GM23338 (cell line): ENCODE data around the gene SLC7A6. TPM values are rescaled to one million over a fixed set of nuclear protein-coding genes. Genes with fewer than 3 reads are reported as not detected.

ENCODE experiments used
- ATAC-seq: fragments of 200-7000 bp; cut with Tn5 transposase; 3 replicates; pipeline ENCODE4 v1.9.1; 2020
- DNase-seq: peaks from one replicate; pipeline ENCODE4 v3.0.0-alpha.2; 2015; ENCODE audit warnings: low spot score
- H2AFZ ChIP-seq: fragments of 200-600 bp; sonication (generic); 2 replicates; pipeline ENCODE4 v1.8.0; 2016; ENCODE audit warnings: antibody characterized with exemption, mild to moderate bottlenecking, moderate library complexity
- H3F3A ChIP-seq: fragments of 200-600 bp; sonication (generic); replicated peaks from 2 replicates; pipeline ENCODE4 v1.8.0; 2017; ENCODE audit warnings: antibody characterized with exemption, mixed run types, low read depth
- H3K27ac ChIP-seq: fragments of 200-600 bp; sonication (generic); 2 replicates; pipeline ENCODE4 v1.6.1; 2016; ENCODE audit warnings: low read depth
- H3K27me3 ChIP-seq: fragments of 200-600 bp; sonication (generic); 2 replicates; pipeline ENCODE4 v1.8.0; 2016; ENCODE audit warnings: mild to moderate bottlenecking, mixed run types, moderate library complexity; ENCODE audit not compliant: insufficient read depth
- H3K36me3 ChIP-seq: fragments of 200-600 bp; sonication (generic); 2 replicates; pipeline ENCODE4 v1.8.0; 2016; ENCODE audit warnings: mild to moderate bottlenecking; ENCODE audit not compliant: insufficient read depth
- H3K4me1 ChIP-seq: fragments of 200-600 bp; sonication (generic); 2 replicates; pipeline ENCODE4 v1.8.0; 2016; ENCODE audit warnings: mild to moderate bottlenecking, moderate library complexity; ENCODE audit not compliant: insufficient read depth
- H3K4me2 ChIP-seq: fragments of 200-600 bp; sonication (generic); 2 replicates; pipeline ENCODE4 v1.7.1; 2017; ENCODE audit warnings: mixed run types
- H3K4me3 ChIP-seq: fragments of 200-600 bp; sonication (generic); 2 replicates; pipeline ENCODE4 v1.6.1; 2016; ENCODE audit warnings: mixed run types
- H3K79me2 ChIP-seq: fragments of 200-600 bp; sonication (generic); replicated peaks from 2 replicates; pipeline ENCODE4 v1.8.0; 2017; ENCODE audit warnings: mild to moderate bottlenecking; ENCODE audit not compliant: insufficient read depth
- H3K9me2 ChIP-seq: fragments of 200-600 bp; sonication (generic); 2 replicates; pipeline ENCODE4 v1.8.0; 2017; ENCODE audit not compliant: insufficient read depth
- H4K20me1 ChIP-seq: fragments of 200-600 bp; sonication (generic); replicated peaks from 2 replicates; pipeline ENCODE4 v1.8.0; 2017; ENCODE audit warnings: mild to moderate bottlenecking; ENCODE audit not compliant: insufficient read depth
- H3K27ac Mint-ChIP-seq: 2 replicates; pipeline ENCODE4 v1.8.0; 2020; ENCODE audit warnings: inconsistent platforms, mild to moderate bottlenecking, moderate library complexity, mixed read lengths
- H3K27me3 Mint-ChIP-seq: 3 replicates; pipeline ENCODE4 v1.8.0; 2022; ENCODE audit warnings: low read depth, mild to moderate bottlenecking, moderate library complexity, mixed read lengths, inconsistent platforms; ENCODE audit not compliant: insufficient read depth, poor library complexity
- H3K36me3 Mint-ChIP-seq: 3 replicates; pipeline ENCODE4 v1.8.0; 2021; ENCODE audit warnings: low read depth, mild to moderate bottlenecking, inconsistent platforms, moderate library complexity, mixed read lengths
- H3K4me1 Mint-ChIP-seq: 3 replicates; pipeline ENCODE4 v1.8.0; 2020; ENCODE audit warnings: mild to moderate bottlenecking, inconsistent platforms, mixed read lengths
- H3K4me3 Mint-ChIP-seq: 3 replicates; pipeline ENCODE4 v1.8.0; 2021; ENCODE audit warnings: moderate library complexity, mild to moderate bottlenecking, inconsistent platforms, mixed read lengths
- H3K9me3 Mint-ChIP-seq: 3 replicates; pipeline ENCODE4 v1.8.0; 2020; ENCODE audit warnings: moderate library complexity, mild to moderate bottlenecking, inconsistent platforms, mixed read lengths
- CREB1 ChIP-seq: fragments of 250-450 bp; sonication (Bioruptor Pico); IDR thresholded peaks from 2 replicates; pipeline ENCODE4 v1.5.0; 2020; ENCODE audit warnings: low read depth, mild to moderate bottlenecking, moderate library complexity
- EZH2 ChIP-seq: fragments of 200-600 bp; sonication (generic); IDR thresholded peaks from one replicate; pipeline ENCODE4 v1.8.0; 2017; ENCODE audit warnings: antibody characterized with exemption, mild to moderate bottlenecking, low read depth; ENCODE audit not compliant: unreplicated experiment
- EZH2phosphoT487 ChIP-seq: fragments of 200-600 bp; sonication (generic); IDR thresholded peaks from one replicate; pipeline ENCODE4 v1.8.1; 2018; ENCODE audit warnings: antibody characterized with exemption; ENCODE audit not compliant: unreplicated experiment
- JUNB ChIP-seq: IDR thresholded peaks from one replicate; pipeline ENCODE4 v1.6.1; 2016; ENCODE audit warnings: antibody characterized with exemption; ENCODE audit not compliant: unreplicated experiment
- NANOG ChIP-seq: IDR thresholded peaks from 2 replicates; pipeline ENCODE4 v1.6.1; 2016; ENCODE audit warnings: antibody characterized with exemption, borderline replicate concordance
- POLR2AphosphoS5 ChIP-seq: IDR thresholded peaks from 2 replicates; pipeline ENCODE4 v1.6.1; 2016; ENCODE audit warnings: antibody characterized with exemption, low read depth
- STAT1 ChIP-seq: IDR thresholded peaks from one replicate; pipeline ENCODE4 v1.6.1; 2016; ENCODE audit warnings: antibody characterized with exemption; ENCODE audit not compliant: unreplicated experiment
- ZNF114 ChIP-seq: fragments of 250-450 bp; sonication (Bioruptor Pico); IDR thresholded peaks from 2 replicates; pipeline ENCODE4 v1.5.0; 2020; ENCODE audit warnings: mild to moderate bottlenecking, moderate library complexity
- ZNF331 ChIP-seq: fragments of 250-450 bp; sonication (Bioruptor Pico); IDR thresholded peaks from 2 replicates; pipeline ENCODE4 v1.5.0; 2020; ENCODE audit warnings: low read depth, mild to moderate bottlenecking, moderate library complexity
- ZNF462 ChIP-seq: fragments of 250-450 bp; sonication (Bioruptor Pico); IDR thresholded peaks from 2 replicates; pipeline ENCODE4 v1.5.0; 2020; ENCODE audit warnings: mild to moderate bottlenecking, moderate library complexity
- polyA plus RNA-seq: library from polyadenylated mRNA; unstranded; fragments of >200 nt; fragmentation: Nextera tagmentation; extraction: Ambion mirVana; gene quantifications from 2 replicates; pipeline ENCODE4 v1.2.1, GENCODE V29; 2016
- total RNA-seq: library from RNA; depleted of rRNA; stranded (reverse); fragments of >200 nt; shearing (Covaris generic); gene quantifications from 2 replicates; pipeline ENCODE4 v1.2.3, GENCODE V29; 2014
- TF ChIP-seq, protein P1 (sequence below): IDR thresholded peaks from one replicate; pipeline ENCODE4 v1.6.1; 2018; ENCODE audit warnings: antibody characterized with exemption; ENCODE audit not compliant: unreplicated experiment
- TF ChIP-seq, protein P2 (sequence below): IDR thresholded peaks from 2 replicates; pipeline ENCODE4 v1.6.1; 2016; ENCODE audit warnings: antibody characterized with exemption

The SLC7A6 gene
- total and polyA plus RNA-seq, 2 experiments from 2014 or later = 16.6 to 30.9 TPM

DNA sequence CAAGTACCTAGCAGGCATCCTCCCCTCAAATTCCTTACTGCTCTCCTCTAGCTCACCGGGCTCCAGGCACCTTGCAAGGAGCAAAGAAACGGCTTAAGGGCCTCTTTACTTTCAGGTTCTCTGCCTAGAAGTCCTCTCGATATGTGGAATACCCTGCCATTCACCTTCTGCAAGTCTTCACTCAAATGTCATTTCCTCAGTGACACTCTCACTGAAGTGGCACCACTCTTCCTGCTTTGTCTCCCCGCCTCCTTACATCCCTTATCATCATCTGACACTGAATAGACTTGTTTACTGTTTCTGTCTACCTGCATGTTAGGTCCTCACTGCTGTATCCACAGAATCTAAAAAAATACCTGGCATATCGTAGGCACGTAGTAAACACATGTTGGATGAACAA lies 45.5 kb downstream of the SLC7A6 start:
- TF ChIP-seq NANOG = no peak
- TF ChIP-seq STAT1 = no peak
- DNase-seq (no peak), ATAC-seq (no peak)
- Histone ChIP-seq H4K20me1 (peaks cover 17% of the 10 kb centered on the region), H3K79me2 (peaks cover 60% of the 10 kb centered on the region), H2AFZ (no peak overlapping the region), H3K4me3 (peak overlapping the region; percentile 97), H3K4me1 (peaks cover 13% of the 10 kb centered on the region), H3F3A (peaks cover 7% of the 10 kb centered on the region), H3K36me3 (peaks cover 30% of the 10 kb centered on the region), H3K27ac (peak overlapping the region; percentile 87), H3K9me2 (no peaks in the 10 kb centered on the region), H3K27me3 (no peaks in the 10 kb centered on the region), H3K4me2 (peak overlapping the region; percentile 99)
- Mint-ChIP-seq H3K27me3 (peaks cover 6% of the 10 kb centered on the region), H3K27ac (peak overlapping the region; percentile 98), H3K4me1 (peaks cover 6% of the 10 kb centered on the region), H3K4me3 (peak overlapping the region; percentile 97), H3K9me3 (no peaks in the 10 kb centered on the region), H3K36me3 (peaks cover 37% of the 10 kb centered on the region)

- ATAC-seq (peak; percentile 61), DNase-seq (no peak)
- H3K4me2 ChIP-seq = peak overlapping the region; percentile 99
- peak overlapping the region; percentile 87 for H3K27ac ChIP-seq
- Mint-ChIP-seq H3K27ac (peak overlapping the region; percentile 98), H3K4me3 (peak overlapping the region; percentile 97), H3K4me1 (peaks cover 10% of the 10 kb centered on the region), H3K36me3 (peaks cover 31% of the 10 kb centered on the region), H3K27me3 (peaks cover 6% of the 10 kb centered on the region), H3K9me3 (no peaks in the 10 kb centered on the region)
- peak overlapping the region; percentile 98 for H2AFZ ChIP-seq
- H3K36me3 ChIP-seq = peaks cover 30% of the 10 kb centered on the region
- peaks cover 21% of the 10 kb centered on the region for H4K20me1 ChIP-seq
- peaks cover 65% of the 10 kb centered on the region for H3K79me2 ChIP-seq
- H3K4me1 ChIP-seq = peaks cover 19% of the 10 kb centered on the region
- H3K9me2 ChIP-seq = no peaks in the 10 kb centered on the region
- peaks cover 7% of the 10 kb centered on the region for H3F3A ChIP-seq
- no peaks in the 10 kb centered on the region for H3K27me3 ChIP-seq
- H3K4me3 ChIP-seq = peak overlapping the region; percentile 97
- TF ChIP-seq STAT1 (no peak), POLR2AphosphoS5 (no peak), ZNF114 (CRISPR knock-in tag) (no peak), EZH2 (no peak), JUNB (no peak), ZNF462 (CRISPR knock-in tag) (no peak), ZNF331 (CRISPR knock-in tag) (no peak), EZH2phosphoT487 (no peak), CREB1 (no peak)
- TF ChIP-seq, protein P1, sequence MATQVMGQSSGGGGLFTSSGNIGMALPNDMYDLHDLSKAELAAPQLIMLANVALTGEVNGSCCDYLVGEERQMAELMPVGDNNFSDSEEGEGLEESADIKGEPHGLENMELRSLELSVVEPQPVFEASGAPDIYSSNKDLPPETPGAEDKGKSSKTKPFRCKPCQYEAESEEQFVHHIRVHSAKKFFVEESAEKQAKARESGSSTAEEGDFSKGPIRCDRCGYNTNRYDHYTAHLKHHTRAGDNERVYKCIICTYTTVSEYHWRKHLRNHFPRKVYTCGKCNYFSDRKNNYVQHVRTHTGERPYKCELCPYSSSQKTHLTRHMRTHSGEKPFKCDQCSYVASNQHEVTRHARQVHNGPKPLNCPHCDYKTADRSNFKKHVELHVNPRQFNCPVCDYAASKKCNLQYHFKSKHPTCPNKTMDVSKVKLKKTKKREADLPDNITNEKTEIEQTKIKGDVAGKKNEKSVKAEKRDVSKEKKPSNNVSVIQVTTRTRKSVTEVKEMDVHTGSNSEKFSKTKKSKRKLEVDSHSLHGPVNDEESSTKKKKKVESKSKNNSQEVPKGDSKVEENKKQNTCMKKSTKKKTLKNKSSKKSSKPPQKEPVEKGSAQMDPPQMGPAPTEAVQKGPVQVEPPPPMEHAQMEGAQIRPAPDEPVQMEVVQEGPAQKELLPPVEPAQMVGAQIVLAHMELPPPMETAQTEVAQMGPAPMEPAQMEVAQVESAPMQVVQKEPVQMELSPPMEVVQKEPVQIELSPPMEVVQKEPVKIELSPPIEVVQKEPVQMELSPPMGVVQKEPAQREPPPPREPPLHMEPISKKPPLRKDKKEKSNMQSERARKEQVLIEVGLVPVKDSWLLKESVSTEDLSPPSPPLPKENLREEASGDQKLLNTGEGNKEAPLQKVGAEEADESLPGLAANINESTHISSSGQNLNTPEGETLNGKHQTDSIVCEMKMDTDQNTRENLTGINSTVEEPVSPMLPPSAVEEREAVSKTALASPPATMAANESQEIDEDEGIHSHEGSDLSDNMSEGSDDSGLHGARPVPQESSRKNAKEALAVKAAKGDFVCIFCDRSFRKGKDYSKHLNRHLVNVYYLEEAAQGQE = no peak
- TF ChIP-seq, protein P2, sequence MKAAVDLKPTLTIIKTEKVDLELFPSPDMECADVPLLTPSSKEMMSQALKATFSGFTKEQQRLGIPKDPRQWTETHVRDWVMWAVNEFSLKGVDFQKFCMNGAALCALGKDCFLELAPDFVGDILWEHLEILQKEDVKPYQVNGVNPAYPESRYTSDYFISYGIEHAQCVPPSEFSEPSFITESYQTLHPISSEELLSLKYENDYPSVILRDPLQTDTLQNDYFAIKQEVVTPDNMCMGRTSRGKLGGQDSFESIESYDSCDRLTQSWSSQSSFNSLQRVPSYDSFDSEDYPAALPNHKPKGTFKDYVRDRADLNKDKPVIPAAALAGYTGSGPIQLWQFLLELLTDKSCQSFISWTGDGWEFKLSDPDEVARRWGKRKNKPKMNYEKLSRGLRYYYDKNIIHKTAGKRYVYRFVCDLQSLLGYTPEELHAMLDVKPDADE = no peak
Observed at GRCh38 chr16:68310437-68310773, 46.1 kb downstream of the SLC7A6 start.
